ENCODE measurements around the gene OXLD1.

Gene OXLD1

DNA sequence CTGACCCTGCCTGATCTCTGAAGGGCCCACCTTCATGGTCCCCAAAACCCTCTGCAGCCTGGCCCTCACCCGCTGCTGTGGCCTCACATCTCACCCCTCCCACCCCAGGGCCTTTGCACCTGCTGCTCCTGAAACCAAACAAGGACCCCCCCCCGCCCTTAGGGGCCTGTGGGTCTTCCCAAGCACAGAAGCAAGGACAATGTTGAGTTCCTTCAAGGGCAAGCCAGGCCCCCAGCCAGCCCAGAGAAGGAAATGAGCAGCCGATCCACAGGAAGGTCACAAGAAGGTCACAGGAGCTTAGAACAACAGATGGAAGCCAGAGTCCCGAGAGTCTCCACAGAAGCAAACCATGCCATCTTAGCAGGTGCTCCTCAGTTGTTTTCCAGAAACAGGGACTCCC is 9.6 kb downstream of the OXLD1 start:
- no peak for DNase-seq (ENCODE audit: extremely low spot score)
- TF ChIP-seq BHLHE40 (IDR thresholded peaks at IDR 0.05; ENCODE audit: borderline replicate concordance): no peak
- POLR2A ChIA-PET: interaction anchor here (1.5 to 3.5 kb wide), 3 partner anchors 9 to 177 kb away, joined by 4 to 29 read pairs (median 6); partner anchors contain the start of genes ARL16, CCDC137, HGS and MCRIP1
- CTCF ChIA-PET: no interaction called here

DNA sequence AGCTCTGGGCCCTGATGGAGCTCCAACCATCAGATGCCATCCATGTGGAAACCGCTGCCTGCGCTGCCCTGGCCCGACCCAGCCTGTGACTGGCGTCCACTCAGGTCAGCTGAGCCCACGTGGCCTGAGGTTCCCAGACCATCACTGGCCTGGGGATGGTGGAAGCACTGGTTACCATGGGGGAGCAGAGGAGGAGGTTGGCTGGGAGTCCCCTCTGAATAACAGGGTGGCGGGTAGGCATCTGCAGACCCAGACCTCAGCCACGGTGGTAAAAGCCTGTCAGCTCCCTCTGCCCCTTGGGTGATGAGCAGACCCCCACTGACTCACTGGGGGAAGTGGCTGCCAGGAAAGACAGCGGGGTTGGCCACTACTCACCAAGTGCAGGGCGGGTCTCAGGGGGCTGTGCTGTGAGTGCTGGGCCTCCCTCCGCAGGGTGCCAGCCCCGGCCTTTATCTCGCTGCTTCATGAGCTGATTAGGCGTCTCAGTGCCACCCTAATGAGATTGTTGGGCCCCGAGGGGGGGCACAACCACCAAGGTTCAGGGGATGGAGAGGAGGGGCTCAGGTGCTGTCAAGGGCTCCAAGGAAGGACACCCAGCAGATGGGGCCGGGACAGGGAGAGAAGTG is 10.2 kb downstream of the OXLD1 start, which contains the start of gene PDE6G:
Gene PDE6G, minus strand, starts transcription at position 425 of the 626 bp plus-strand sequence. CDS start 3,237 bp downstream, outside the sequence.
- ChIA-PET CTCF (interaction anchor here (0.5 kb wide), 1 partner anchor 79 kb away, joined by 4 read pairs; no protein-coding TSS in a partner anchor), POLR2A (interaction anchor here (0.6 to 3.5 kb wide), 6 partner anchors 8 to 178 kb away, joined by 3 to 29 read pairs (median 4); partner anchors contain the start of genes ARL16, CCDC137, HGS and MCRIP1)
- no peak for DNase-seq (ENCODE audit: extremely low spot score)
- TF ChIP-seq SUZ12 (IDR thresholded peaks at IDR 0.05) (no peak), ARNT (IDR thresholded peaks at IDR 0.05) (no peak), NFRKB (IDR thresholded peaks at IDR 0.05) (no peak), ELF4 (IDR thresholded peaks at IDR 0.05) (no peak), SP1 (IDR thresholded peaks at IDR 0.05) (no peak), L3MBTL2 (conservative IDR thresholded peaks at IDR 0.05) (no peak), FOXK2 (IDR thresholded peaks at IDR 0.05) (no peak)

DNA sequence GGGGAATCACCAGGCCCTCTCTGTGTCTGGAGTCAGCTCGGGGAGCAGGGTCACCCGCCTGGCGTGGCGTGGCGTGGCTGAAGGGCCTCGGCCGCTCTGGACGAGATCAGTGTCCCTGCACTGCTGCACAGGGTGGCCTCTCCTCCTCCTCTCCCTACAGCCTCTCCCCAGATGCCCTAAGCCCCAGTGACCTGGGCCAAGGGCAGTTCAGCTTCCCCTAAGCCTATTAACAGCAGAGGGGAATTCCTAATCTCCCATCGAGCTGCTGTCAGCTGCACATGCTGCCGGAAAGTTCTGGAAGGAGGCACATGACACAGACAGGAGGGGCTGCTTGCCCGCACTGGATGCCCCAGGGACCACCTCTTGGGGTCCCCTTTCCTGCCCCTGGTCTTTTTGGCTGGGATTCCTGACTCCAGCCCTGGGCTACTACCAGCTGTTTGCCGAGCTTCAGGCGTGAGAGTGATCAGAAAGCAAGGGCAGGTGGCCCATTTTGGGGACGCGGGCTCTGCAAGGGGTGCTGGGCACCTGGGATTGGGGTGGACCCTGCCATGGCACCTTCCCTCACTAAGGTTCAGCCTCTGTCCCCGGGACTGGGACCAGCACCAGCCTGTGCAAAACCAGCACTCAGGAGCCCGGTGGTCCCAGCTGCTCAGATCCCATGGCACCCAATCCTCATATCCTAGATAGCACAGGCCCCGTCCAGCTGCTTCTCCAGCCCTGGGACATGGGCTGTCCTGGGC is 10.9 kb downstream of the OXLD1 start:
- no peak for DNase-seq (ENCODE audit: extremely low spot score)
- ChIA-PET CTCF (interaction anchor here (0.5 kb wide), 1 partner anchor 79 kb away, joined by 4 read pairs; no protein-coding TSS in a partner anchor), POLR2A (interaction anchor here (0.6 to 3.5 kb wide), 5 partner anchors 8 to 66 kb away, joined by 3 to 29 read pairs (median 5); partner anchors contain the start of genes ARL16, CCDC137, HGS and OXLD1)
- no peak for TF ChIP-seq BHLHE40 (IDR thresholded peaks at IDR 0.05; ENCODE audit: borderline replicate concordance)
- no peak for TF ChIP-seq SP1 (IDR thresholded peaks at IDR 0.05)
- no peak for TF ChIP-seq CTBP1 (IDR thresholded peaks at IDR 0.05; ENCODE audit: borderline replicate concordance)

DNA sequence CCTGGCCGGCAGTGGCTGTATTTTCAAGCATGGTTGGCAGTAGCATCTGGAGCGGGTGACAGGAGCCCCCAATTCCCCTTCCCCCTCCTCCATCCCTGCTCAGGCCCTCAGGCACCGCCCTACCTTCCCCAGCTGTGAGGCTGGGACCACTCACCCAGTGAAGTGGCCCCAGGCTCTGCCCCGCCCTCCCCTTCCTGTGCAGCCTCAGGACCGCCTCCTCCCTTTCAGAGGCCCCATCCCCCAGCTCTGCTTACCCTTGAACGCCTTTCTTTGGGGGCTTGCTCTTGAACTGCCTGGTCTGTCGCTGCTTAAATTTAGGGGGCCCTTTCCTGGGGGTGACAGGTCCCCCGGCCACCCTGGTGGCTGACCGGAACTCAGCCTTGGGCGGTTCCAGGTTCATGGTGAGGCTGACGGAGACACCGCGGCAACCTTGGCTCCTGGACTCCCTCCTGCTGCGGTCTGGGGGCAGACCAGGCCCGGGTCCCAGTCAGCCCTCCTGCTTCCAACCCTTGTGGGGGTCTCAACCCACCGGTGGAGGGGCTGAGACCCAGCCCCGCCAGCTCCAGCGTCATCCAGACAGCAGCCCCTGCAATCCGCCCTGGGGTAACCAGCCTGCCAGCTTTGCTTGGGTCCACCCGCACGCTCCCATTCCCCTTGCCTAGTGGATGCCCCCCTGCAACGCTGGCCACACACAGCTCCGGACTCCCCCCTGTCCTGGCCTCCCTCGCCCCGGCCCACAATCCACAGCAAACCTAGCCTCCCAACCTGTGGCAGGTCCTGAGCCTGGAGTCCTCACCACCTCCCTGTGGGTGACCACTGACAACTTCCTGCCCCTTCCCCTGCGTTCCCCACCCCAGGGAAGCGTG is 13.3 kb downstream of the OXLD1 start:
- ChIA-PET CTCF (no interaction called here), POLR2A (interaction anchor here (0.9 to 1.5 kb wide), 3 partner anchors 11 to 13 kb away, joined by 3 to 5 read pairs (median 3); partner anchors contain the start of genes CCDC137 and OXLD1)
- TF ChIP-seq FOXM1 (IDR thresholded peaks at IDR 0.05; ENCODE audit: borderline replicate concordance) (no peak), NFRKB (IDR thresholded peaks at IDR 0.05) (no peak), ARNT (IDR thresholded peaks at IDR 0.05) (no peak)
- DNase-seq (ENCODE audit: extremely low spot score): no peak

DNA sequence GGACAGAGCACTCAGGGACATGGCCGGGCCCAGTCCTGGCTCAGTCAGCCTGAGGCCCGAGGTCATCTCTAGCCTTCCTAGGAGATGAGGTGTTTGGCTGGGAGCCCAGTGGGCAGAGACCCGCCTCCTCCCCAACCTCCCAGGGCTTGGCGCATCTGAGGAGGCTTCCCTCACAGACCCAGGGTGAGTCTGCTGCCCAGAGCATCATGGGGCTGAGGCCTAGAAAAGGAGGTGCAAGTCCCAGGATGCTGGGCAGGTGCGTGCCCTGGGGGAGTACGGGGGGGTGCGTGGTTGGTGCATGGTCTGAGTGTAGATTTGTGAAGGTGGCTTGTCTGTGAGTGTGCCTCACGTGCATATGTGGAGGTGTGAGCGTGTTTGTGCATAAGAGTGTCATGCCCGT is 14.7 kb downstream of the OXLD1 start:
- no peak for TF ChIP-seq NFRKB (IDR thresholded peaks at IDR 0.05)
- no peak for TF ChIP-seq ZNF384 (IDR thresholded peaks at IDR 0.05)
- TF ChIP-seq ARNT (IDR thresholded peaks at IDR 0.05): no peak
- no peak for TF ChIP-seq SP1 (IDR thresholded peaks at IDR 0.05)
- TF ChIP-seq, protein P1, sequence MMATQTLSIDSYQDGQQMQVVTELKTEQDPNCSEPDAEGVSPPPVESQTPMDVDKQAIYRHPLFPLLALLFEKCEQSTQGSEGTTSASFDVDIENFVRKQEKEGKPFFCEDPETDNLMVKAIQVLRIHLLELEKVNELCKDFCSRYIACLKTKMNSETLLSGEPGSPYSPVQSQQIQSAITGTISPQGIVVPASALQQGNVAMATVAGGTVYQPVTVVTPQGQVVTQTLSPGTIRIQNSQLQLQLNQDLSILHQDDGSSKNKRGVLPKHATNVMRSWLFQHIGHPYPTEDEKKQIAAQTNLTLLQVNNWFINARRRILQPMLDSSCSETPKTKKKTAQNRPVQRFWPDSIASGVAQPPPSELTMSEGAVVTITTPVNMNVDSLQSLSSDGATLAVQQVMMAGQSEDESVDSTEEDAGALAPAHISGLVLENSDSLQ (IDR thresholded peaks at IDR 0.05): no peak
- TF ChIP-seq HDGF (IDR thresholded peaks at IDR 0.05; ENCODE audit: borderline replicate concordance): no peak
- TF ChIP-seq FOXM1 (IDR thresholded peaks at IDR 0.05; ENCODE audit: borderline replicate concordance): no peak
- TF ChIP-seq FOXK2 (IDR thresholded peaks at IDR 0.05): no peak
- TF ChIP-seq SUZ12 (IDR thresholded peaks at IDR 0.05): no peak
- TF ChIP-seq CTBP1 (IDR thresholded peaks at IDR 0.05; ENCODE audit: borderline replicate concordance): no peak
- no peak for TF ChIP-seq TARDBP (IDR thresholded peaks at IDR 0.05)
- TF ChIP-seq FOXA1 (IDR thresholded peaks at IDR 0.05): no peak
- TF ChIP-seq LEF1 (IDR thresholded peaks at IDR 0.05; ENCODE audit: borderline replicate concordance): no peak
- no peak for TF ChIP-seq L3MBTL2 (conservative IDR thresholded peaks at IDR 0.05)
- TF ChIP-seq BHLHE40 (IDR thresholded peaks at IDR 0.05; ENCODE audit: borderline replicate concordance): no peak
- no peak for TF ChIP-seq ELF4 (IDR thresholded peaks at IDR 0.05)
- ChIA-PET POLR2A (no interaction called here), CTCF (no interaction called here)
- no peak for DNase-seq (ENCODE audit: extremely low spot score)

DNA sequence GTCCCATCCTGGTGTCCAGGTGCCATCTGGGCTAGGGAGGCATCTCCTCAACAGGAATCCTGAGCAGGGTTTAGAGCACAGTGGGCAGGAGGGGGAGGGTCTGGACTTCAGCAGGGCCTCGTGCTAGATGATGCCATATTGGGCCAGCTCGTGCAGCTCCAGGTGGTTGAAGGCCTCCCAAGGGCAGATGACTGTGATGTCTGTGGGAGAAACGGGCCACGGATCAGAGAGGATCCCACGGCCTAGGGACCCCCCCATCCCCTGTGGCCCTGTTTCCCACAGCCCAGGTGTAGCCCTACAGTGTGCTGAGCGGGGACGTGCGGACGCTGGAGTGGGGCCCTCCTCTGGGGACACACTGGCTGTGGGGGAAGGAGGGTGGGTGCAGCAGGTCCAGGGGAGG is 15.5 kb downstream of the OXLD1 start:
- TF ChIP-seq HDGF (IDR thresholded peaks at IDR 0.05; ENCODE audit: borderline replicate concordance): no peak
- TF ChIP-seq ZNF384 (IDR thresholded peaks at IDR 0.05): no peak
- no peak for TF ChIP-seq SP1 (IDR thresholded peaks at IDR 0.05)
- TF ChIP-seq NFRKB (IDR thresholded peaks at IDR 0.05): no peak
- TF ChIP-seq LEF1 (IDR thresholded peaks at IDR 0.05; ENCODE audit: borderline replicate concordance): no peak
- no peak for TF ChIP-seq ARNT (IDR thresholded peaks at IDR 0.05)
- TF ChIP-seq L3MBTL2 (conservative IDR thresholded peaks at IDR 0.05): no peak
- TF ChIP-seq FOXK2 (IDR thresholded peaks at IDR 0.05): no peak
- TF ChIP-seq CTBP1 (IDR thresholded peaks at IDR 0.05; ENCODE audit: borderline replicate concordance): no peak
- no peak for DNase-seq (ENCODE audit: extremely low spot score)
- ChIA-PET CTCF (interaction anchor here (0.6 to 1.1 kb wide), 2 partner anchors 50 to 553 kb away, joined by 3 to 4 read pairs; no protein-coding TSS in a partner anchor), POLR2A (interaction anchor here (1.3 kb wide), 1 partner anchor 52 kb away, joined by 5 read pairs; the partner anchor contains the start of gene MRPL12)

DNA sequence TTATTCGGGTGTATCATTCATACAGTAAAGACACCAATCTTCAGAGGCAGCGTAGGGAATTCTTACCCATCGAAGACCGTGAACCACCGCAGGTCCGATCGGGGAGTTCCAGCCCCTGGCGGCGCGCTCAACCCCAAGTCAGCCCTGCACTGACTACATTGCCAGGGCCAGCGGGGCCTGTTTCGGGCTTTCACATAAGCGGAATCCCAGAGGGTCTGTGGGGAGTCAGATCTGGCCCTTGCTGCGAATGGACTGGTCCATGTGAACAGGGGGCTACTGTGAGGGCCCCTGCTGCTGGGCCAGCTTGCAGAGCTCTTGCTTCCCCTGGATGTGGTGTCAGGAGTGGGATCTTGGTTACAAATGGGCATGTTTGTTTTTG is 17.7 kb downstream of the OXLD1 start:
- POLR2A ChIA-PET: interaction anchor here (1.1 kb wide), 1 partner anchor 19 kb away, joined by 3 read pairs; no protein-coding TSS in a partner anchor
- CTCF ChIA-PET: no interaction called here
- TF ChIP-seq ELF4 (IDR thresholded peaks at IDR 0.05) (no peak), BHLHE40 (IDR thresholded peaks at IDR 0.05; ENCODE audit: borderline replicate concordance) (no peak), L3MBTL2 (conservative IDR thresholded peaks at IDR 0.05) (no peak), HDGF (IDR thresholded peaks at IDR 0.05; ENCODE audit: borderline replicate concordance) (no peak), ZNF384 (IDR thresholded peaks at IDR 0.05) (no peak), FOXM1 (IDR thresholded peaks at IDR 0.05; ENCODE audit: borderline replicate concordance) (no peak), ARNT (IDR thresholded peaks at IDR 0.05) (no peak), LEF1 (IDR thresholded peaks at IDR 0.05; ENCODE audit: borderline replicate concordance) (no peak), SUZ12 (IDR thresholded peaks at IDR 0.05) (no peak)
- DNase-seq (ENCODE audit: extremely low spot score): no peak

Data from HEK293T (cell line).